B cell (primary cell): ENCODE data around the gene HOXD8.

Source experiments
- EZH2 ChIP-seq: IDR thresholded peaks from 2 replicates; pipeline ENCODE4 v1.6.1; 2012; ENCODE audit warnings: borderline replicate concordance, low read depth, mild to moderate bottlenecking, moderate library complexity, low read length; ENCODE audit not compliant: insufficient read depth, poor library complexity, severe bottlenecking
- TF ChIP-seq, protein P1 (sequence below): fragments of 200-600 bp; IDR thresholded peaks from one replicate; pipeline ENCODE4 v1.8.0; 2022; ENCODE audit warnings: antibody characterized with exemption, mild to moderate bottlenecking

DNA sequence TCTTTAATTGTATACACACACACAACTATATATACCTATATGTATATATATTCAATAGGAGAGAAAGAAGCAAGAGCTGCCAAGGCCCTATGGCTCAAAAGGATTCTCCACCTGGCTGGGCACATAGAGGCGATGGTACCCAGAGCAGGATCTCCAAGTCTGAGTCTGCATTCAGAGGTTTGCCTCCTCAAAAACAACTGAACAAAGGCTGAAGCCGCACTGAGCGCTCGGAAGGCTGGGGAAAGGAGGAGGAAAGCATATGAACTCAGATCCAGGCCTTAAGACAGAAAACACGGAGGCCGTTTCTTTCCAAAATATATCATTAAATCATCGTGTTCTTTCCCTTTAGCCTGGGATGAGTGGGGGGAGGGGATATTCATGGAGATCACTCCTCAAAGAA, 26.3 kb upstream of the HOXD8 start:
- TF ChIP-seq, protein P1, sequence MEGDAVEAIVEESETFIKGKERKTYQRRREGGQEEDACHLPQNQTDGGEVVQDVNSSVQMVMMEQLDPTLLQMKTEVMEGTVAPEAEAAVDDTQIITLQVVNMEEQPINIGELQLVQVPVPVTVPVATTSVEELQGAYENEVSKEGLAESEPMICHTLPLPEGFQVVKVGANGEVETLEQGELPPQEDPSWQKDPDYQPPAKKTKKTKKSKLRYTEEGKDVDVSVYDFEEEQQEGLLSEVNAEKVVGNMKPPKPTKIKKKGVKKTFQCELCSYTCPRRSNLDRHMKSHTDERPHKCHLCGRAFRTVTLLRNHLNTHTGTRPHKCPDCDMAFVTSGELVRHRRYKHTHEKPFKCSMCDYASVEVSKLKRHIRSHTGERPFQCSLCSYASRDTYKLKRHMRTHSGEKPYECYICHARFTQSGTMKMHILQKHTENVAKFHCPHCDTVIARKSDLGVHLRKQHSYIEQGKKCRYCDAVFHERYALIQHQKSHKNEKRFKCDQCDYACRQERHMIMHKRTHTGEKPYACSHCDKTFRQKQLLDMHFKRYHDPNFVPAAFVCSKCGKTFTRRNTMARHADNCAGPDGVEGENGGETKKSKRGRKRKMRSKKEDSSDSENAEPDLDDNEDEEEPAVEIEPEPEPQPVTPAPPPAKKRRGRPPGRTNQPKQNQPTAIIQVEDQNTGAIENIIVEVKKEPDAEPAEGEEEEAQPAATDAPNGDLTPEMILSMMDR, result no peak
- TF ChIP-seq EZH2, result no peak
